ENCODE data around the gene PRPF38A. TPM values are rescaled to one million over a fixed set of nuclear protein-coding genes. Genes with fewer than 3 reads are reported as not detected.

Gene PRPF38A
- total RNA-seq, 1 donor = 12.5 TPM

GRCh38 chr1:52432807-52433206, 28.4 kb downstream of the PRPF38A start:
- no peak overlapping the region for H3K4me3 ChIP-seq (ENCODE audit: low read depth, low read length)
- TF ChIP-seq, protein P1, sequence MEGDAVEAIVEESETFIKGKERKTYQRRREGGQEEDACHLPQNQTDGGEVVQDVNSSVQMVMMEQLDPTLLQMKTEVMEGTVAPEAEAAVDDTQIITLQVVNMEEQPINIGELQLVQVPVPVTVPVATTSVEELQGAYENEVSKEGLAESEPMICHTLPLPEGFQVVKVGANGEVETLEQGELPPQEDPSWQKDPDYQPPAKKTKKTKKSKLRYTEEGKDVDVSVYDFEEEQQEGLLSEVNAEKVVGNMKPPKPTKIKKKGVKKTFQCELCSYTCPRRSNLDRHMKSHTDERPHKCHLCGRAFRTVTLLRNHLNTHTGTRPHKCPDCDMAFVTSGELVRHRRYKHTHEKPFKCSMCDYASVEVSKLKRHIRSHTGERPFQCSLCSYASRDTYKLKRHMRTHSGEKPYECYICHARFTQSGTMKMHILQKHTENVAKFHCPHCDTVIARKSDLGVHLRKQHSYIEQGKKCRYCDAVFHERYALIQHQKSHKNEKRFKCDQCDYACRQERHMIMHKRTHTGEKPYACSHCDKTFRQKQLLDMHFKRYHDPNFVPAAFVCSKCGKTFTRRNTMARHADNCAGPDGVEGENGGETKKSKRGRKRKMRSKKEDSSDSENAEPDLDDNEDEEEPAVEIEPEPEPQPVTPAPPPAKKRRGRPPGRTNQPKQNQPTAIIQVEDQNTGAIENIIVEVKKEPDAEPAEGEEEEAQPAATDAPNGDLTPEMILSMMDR (IDR thresholded peaks at IDR 0.05; ENCODE audit: insufficient read depth, low read depth, low read length) = no peak
- no peak for DNase-seq (ENCODE audit: low read depth)

DNA sequence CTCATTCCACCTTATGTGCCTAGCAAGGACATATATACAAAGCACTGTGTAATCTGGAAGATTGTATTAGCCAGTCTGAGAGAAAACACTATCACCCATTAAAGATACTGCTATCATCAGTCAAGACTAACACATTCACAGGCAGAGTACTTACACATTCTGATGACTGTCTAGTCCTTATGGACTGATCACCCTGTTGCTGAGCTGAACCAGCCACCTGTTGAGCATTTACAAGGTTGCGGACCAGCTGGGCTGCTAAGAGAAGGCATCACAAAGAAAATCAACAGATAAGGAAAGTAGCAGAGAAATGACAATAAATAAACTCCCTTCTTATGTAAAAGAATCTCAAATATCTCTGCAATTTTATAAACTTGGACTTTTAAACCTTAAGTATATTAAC, 30.8 kb downstream of the PRPF38A start:
- TF ChIP-seq, protein P1 (IDR thresholded peaks at IDR 0.05; ENCODE audit: insufficient read depth, low read depth, low read length) = no peak
- no peak overlapping the region for H3K4me3 ChIP-seq (ENCODE audit: low read depth, low read length)
- DNase-seq (ENCODE audit: low read depth) = no peak

DNA sequence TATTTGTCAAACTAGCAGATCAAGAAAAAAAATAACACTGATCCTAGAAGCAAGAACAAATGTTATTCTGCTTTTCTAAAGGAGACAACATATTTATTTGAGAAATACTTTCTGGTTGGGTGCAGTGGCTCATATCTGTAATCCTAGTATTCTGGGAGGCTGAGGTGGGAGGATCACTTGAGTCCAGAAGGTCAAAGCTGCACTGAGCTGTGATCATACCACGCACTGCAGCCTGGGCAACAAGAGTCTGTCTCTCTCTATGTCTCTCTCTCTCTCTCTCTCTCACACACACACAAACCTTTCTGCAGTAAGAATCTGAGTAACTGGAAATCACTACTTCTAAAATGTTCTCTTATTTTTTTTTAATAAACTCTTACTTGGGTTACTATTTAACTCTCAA, 31.2 kb downstream of the PRPF38A start:
- TF ChIP-seq, protein P1 (IDR thresholded peaks at IDR 0.05; ENCODE audit: insufficient read depth, low read depth, low read length) = no peak
- DNase-seq (ENCODE audit: low read depth) = no peak

DNA sequence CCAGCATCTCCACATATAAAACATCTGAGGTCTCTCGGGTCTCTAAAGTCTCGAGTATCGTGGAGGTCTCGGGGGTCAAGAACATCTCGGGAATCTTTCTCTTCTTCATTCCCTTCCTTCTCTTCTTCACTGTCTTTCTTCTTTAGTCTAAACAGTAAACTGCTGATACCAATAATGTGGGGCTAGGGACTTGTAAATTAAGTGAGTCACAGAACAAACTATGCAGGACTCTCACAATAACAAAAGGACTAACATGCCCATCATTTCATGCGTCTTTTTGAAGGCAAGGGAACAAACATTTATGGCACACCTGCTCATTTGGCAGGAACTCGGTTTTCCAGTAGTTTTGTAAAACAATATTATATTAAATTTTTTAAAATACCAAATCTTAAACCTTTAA, 32.4 kb downstream of the PRPF38A start:
- TF ChIP-seq, protein P1 (IDR thresholded peaks at IDR 0.05; ENCODE audit: insufficient read depth, low read depth, low read length) = no peak
- DNase-seq (ENCODE audit: low read depth) = no peak
- no peak overlapping the region for H3K4me3 ChIP-seq (ENCODE audit: low read depth, low read length)

More for the DNA sequence above, 31.2 kb downstream of the PRPF38A start:
- no peak overlapping the region for H3K4me3 ChIP-seq (ENCODE audit: low read depth, low read length)

DNA sequence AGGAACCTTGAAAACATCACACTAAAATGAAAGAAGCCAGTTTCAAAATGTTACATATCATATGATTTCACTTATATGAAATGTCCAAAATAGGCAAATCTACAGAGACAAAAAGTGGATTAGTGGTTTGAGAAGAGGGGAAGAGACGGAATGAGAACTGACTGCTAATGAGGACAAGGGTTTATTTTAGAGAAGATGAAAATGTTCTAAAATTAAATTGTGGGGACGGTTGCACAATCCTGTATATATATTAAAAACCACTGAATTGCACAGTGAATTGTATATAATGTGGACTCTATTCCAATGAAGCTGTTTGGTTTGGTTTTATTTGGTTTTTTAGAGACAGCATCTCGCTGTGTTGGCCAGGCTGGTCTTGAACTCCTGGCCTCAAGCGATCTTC, 35.6 kb downstream of the PRPF38A start:
- TF ChIP-seq, protein P1 (IDR thresholded peaks at IDR 0.05; ENCODE audit: insufficient read depth, low read depth, low read length) = no peak
- no peak overlapping the region for H3K4me3 ChIP-seq (ENCODE audit: low read depth, low read length)
- DNase-seq (ENCODE audit: low read depth) = no peak

GRCh38 chr1:52444463-52444862, 40.1 kb downstream of the PRPF38A start:
- TF ChIP-seq, protein P1 (IDR thresholded peaks at IDR 0.05; ENCODE audit: insufficient read depth, low read depth, low read length) = no peak
- DNase-seq (ENCODE audit: low read depth) = no peak

DNA sequence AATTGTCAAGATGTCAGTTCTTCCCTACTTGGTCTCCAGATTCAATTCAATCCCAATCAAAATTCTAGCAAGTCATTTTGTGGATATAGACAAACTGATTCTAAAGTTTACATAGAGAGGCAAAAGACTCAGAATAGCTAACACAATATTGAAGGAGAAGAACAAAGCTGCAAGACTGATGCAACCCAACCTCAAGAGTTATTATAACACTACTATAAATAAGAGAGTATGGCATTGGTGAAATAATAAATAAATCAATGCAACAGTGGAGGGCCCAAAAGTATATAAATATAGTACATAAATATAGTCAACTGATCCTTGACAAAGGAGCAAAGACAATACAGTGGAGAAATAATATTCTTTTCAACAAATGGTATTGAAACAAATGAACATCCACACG, 49.7 kb downstream of the PRPF38A start:
- H3K4me3 ChIP-seq (ENCODE audit: low read depth, low read length) = no peak overlapping the region
- DNase-seq (ENCODE audit: low read depth) = no peak

More at GRCh38 chr1:52444463-52444862, 40.1 kb downstream of the PRPF38A start:
- H3K4me3 ChIP-seq (ENCODE audit: low read depth, low read length) = no peak overlapping the region

More for the DNA sequence above, 49.7 kb downstream of the PRPF38A start:
- TF ChIP-seq, protein P1 (IDR thresholded peaks at IDR 0.05; ENCODE audit: insufficient read depth, low read depth, low read length) = no peak
